Activated gamma-delta T cell (primary cell): Measurements from ENCODE around the gene SLC4A9.
"Not testable (repeated sequence)": the region's sequence is repeated elsewhere in the genome, so short reads cannot be mapped to it uniquely, and the experiment has no call there.

Experiments
- DNase-seq: peaks from one replicate; lab custom pipeline; 2025; lab: John Stamatoyannopoulos, UW

The SLC4A9 gene

GRCh38 chr5:140399979-140400729 is 40.2 kb downstream of the SLC4A9 start:
- DNase-seq, result no peak

GRCh38 chr5:140400730-140401361 is 40.9 kb downstream of the SLC4A9 start:
- peak; percentile 40 for DNase-seq

- peak; percentile 93 for DNase-seq
Observed at GRCh38 chr5:140401362-140402257, 41.6 kb downstream of the SLC4A9 start, which contains the start of gene ANKHD1. TSS of gene ANKHD1 (plus strand) at chr5:140401833. CDS start at chr5:140401968, 135 bp downstream.

- peak; percentile 32 for DNase-seq
Observed at GRCh38 chr5:140402258-140403074, 42.5 kb downstream of the SLC4A9 start.

GRCh38 chr5:140403613-140404012 is 43.6 kb downstream of the SLC4A9 start:
- no peak for DNase-seq

- no peak for DNase-seq
Observed at GRCh38 chr5:140408750-140409241, 48.8 kb downstream of the SLC4A9 start.

- no peak for DNase-seq
Observed at GRCh38 chr5:140413230-140413629, 53.2 kb downstream of the SLC4A9 start.

- no peak for DNase-seq
Observed at GRCh38 chr5:140417235-140417634, 57.2 kb downstream of the SLC4A9 start.

- no peak for DNase-seq
Observed at GRCh38 chr5:140418862-140419520, 59.0 kb downstream of the SLC4A9 start.

- DNase-seq, result no peak
Observed at GRCh38 chr5:140420226-140420570, 60.2 kb downstream of the SLC4A9 start.

GRCh38 chr5:140420665-140421361 is 60.8 kb downstream of the SLC4A9 start:
- no peak for DNase-seq

GRCh38 chr5:140421375-140421774 is 61.4 kb downstream of the SLC4A9 start:
- not testable (repeated sequence) for DNase-seq

- no peak for DNase-seq
Observed at GRCh38 chr5:140423609-140424008, 63.6 kb downstream of the SLC4A9 start.

- no peak for DNase-seq
Observed at GRCh38 chr5:140424135-140424534, 64.1 kb downstream of the SLC4A9 start.
